HG03097 (cell line): Measurements from ENCODE around the gene TRAPPC3.
A peak's percentile ranks its signal among the peaks of the same experiment; 100 is the strongest.
"Not testable (repeated sequence)": the region's sequence is repeated elsewhere in the genome, so short reads cannot be mapped to it uniquely, and the experiment has no call there.

ENCODE experiments used
- ATAC-seq: cut with Tn5 transposase; IDR thresholded peaks from one replicate; pipeline ENCODE4 v1.9.1; 2021; ENCODE audit not compliant: unreplicated experiment, low FRiP score

Gene TRAPPC3

DNA sequence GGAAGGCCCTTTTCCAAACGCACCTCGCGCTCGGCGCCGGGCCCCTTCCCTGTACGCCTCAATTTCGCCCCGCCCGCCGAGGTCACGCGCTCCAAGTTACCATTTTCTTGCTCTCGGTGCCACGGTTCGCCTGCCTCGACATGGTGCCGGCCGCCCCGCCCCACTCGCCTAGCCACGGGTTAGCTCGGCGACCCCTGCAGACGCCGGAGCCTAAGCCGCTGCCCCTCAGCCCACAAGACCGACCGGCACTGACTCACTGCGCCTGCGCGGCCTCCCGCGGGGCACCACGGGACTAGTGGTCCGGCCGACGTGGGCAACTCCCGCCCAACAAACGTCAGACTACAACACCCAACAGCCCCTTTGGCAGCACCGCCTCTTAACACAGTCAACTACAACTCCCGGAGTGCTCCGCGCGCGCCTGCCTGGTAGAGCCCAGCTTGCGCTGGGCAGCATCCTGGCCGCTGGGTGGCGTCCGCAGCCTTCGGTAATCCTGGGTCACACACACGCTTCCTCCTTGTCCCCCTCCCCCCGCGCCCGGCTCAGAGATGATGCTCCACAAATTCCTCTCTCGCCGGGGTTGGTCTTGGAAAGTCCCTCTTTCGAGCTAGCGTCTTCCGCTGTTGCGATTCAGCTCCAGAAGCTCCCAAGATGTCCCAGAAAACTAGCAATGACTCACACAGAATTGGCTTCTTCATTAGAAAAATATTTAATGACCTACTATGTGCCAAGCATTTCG lies at the start of gene TRAPPC3:
TSS of gene TRAPPC3 (minus strand) at position 250 of the 736 bp plus-strand sequence. CDS start at position 142, 108 bp downstream.
- ATAC-seq, result peak; percentile 79

DNA sequence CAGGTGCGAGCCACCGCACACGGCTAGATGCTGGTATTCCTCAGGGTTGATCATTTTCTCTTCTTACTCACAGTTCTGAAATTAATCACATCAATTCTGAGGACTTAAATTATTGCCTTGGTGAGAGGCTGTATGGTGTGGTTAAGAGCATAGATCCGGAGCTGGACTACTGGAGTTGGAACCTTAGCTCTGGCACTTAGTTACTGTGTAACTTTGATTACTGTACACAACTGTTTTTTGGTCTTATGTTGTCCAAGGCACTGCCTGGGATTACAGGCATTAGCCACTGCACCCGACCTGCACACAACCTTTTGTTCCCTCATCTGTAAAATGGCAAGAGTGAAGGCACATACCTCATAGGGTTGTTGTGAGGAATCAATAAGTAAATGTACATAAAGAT lies 49.4 kb upstream of the TRAPPC3 start:
- no peak for ATAC-seq

DNA sequence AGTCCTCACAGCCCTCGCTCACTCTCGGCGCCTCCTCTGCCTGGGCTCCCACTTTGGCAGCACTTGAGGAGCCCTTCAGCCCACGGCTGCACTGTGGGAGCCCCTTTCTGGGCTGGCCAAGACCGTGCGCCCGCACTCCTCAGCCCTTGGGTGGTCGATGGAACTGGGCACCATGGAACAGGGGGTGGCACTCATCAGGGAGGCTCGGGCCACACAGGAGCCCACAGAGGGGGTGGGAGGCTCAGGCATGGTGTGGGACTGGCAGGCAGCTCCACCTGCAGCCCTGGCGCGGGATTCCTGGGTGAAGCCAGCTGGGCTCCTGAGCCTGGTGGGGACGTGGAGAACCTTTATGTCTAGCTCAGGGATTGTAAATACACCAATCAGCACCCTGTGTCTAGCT lies 47.5 kb upstream of the TRAPPC3 start:
- ATAC-seq, result not testable (repeated sequence)

DNA sequence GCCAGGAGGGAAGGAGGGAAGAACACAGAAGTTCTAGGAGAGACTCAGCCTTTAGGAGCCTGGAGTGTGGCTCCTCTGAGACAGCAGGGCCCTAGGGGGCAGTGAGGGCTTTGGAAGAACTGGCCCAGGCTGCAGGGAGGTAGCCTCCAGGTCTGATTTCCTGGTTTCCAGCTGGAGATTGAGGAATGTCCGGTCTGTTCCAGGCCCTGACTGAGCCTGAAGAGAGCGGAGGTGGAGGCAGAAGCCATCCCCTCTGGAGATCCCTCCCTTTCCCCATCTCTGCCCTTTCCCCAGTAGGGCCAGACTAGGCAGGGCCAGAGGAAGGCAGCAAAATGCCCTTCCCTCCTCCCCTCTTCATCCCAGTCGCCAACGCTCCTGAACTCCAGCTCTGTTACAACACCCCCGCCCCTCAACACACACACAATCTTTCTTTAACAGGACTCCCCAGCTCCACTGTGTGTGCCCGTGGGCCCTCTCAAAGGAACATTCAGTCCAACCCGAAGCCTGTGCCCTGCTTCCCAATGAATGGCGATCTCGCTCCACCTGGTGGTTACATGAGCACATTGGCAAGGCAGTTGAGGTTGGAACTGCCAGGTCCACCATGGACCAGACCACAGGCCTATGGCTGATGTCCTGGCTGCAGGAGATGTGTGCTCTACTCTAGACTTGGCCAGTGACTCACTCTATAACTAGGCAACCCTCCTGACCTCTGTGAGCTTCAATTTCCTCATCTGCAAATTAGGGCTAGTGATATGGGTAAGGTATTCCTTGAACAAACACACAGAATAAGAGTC lies 38.7 kb upstream of the TRAPPC3 start:
- ATAC-seq, result no peak

- ATAC-seq, result no peak
Observed at GRCh38 chr1:36183309-36183856, 34.1 kb upstream of the TRAPPC3 start.

DNA sequence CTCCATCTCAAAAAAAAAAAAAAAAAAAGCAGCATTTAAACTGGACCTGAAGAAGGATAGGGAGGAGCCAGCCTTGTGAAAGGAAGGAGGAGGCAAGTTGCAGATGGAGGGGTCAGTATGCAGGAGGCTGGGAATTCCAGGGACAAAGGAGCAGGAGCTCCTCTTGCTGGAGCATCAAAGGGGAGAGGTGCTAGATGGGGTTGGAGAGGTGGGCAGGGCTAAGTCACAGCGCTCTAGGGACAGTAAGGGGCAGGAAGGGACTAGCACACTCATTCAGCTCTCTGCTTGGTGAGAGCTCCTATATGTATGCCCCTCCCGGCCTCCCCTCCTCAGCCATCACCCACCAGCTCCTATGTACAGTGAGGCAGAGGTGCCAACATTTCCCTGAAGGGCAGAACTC lies 33.4 kb upstream of the TRAPPC3 start:
- ATAC-seq, result no peak

DNA sequence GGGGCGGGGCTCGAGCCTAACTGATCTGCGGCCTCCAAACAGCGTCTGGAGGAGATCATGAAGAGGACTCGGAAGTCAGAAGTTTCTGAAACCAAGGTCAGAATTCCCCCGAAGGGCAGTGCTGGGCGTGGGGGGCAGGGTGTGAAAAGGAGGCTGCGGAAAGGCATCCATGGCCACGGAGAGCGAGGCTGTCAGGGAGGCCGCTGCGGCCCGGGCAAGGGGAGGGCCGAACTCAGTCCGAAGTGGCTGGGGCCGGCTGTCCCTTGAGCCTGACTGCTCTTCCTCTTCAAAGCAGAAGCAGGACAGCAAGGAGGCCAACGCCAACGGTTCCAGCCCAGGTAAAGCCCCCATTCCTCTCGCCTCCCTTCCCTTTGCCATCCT lies 29.9 kb upstream of the TRAPPC3 start:
- ATAC-seq, result no peak

- ATAC-seq, result no peak
Observed at GRCh38 chr1:36178471-36179219, 29.4 kb upstream of the TRAPPC3 start.

GRCh38 chr1:36177589-36178431 lies 28.5 kb upstream of the TRAPPC3 start:
- ATAC-seq, result no peak

GRCh38 chr1:36176106-36176949 lies 27.0 kb upstream of the TRAPPC3 start:
- ATAC-seq, result no peak

DNA sequence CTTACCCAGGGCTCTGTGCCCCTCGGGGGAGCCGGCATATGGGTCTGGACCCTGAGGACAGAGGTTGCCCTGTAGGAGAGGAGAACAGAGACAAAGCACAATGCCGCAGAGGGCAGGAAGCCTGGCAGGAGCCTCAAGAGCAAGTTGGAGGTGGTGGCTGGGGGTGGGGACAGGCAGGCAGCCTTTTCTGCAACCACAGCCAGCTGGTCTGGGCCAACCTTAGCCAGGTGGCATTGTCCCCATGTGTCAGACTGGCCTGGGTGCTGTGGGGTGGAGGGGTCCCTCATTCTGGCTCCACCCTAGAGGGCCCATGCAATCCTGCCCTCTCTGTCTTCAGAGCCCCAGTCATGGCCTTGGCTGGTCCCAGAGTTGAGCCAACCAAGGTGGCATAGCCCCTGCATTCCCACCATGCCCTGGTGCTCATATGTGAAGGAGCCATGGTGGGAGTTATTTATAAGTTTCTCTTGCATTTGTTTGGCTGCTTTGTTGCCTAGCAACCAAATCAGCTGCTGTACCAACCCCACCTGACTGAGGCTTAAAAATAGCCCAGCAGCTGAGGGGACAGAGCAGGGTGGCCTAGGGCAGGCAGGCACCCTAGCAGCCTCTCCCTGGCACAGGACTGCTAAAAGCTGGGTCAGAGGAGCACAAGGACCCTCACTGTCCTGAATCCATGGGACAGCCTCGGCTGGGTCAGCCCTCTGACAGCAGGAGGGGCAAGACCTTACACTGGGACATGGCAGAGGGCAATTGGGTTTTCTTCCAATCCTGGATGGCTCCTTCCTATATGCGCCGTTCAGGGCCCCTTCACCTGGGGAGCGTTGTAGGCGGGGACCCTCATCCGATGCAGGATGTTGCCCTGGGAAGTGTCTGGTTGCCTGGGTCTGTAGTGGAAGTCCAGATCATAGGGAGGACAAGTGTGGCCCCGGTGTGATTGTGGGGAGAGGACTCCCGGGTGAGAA lies 26.1 kb upstream of the TRAPPC3 start:
- no peak for ATAC-seq

- ATAC-seq, result no peak
Observed at GRCh38 chr1:36174713-36175112, 25.4 kb upstream of the TRAPPC3 start.

DNA sequence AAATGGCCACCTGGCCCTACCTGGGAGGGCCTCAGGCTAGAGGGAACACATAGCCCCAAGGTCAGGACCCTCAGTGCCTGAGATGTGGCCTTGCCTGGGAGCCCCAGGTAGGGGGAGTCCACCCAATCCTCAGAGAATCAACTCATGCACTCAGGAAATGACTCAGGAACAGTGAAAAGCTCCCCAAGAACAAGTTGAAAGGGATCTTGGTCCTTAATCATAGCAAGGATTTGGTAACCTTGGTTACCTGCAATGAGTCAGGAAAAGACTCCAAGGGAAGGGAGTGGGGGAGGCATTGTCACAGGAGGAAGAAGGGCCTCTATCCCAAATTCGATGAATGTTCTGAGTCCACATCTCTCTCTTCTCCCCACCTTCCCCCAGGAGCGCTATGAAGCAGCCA lies 23.7 kb upstream of the TRAPPC3 start:
- no peak for ATAC-seq

DNA sequence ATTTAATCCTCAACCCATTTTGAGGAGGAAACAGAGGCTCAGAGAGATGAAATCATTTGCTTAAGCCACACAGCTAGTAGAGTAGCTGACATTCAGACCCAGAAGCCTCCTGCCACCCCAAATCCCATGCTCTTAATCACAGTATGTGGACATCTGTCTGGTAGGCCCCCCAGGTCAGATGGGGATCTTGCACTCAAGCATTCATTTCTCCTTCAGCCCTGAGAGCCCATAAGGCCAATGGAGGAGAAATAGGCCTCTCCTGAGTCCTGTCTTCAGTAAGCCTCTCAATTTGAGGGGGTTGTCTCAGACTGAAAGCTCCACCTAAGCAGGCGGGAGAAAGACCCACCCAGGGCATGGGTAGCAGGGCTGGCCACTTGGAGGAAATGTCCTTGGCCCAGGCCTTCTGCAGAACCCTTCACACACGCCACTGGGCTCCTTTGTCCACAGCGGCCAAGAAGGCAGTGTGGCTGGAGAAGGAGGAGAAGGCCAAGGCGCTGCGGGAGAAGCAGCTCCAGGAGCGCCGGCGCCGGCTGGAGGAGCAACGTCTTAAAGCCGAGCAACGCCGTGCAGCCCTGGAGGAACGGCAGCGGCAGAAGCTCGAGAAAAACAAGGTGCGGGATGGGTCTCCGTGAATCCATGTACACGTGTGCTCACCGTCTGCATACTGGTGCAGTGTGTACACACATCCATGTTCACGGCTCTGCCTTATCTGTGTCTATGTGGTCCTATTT lies 22.9 kb upstream of the TRAPPC3 start:
- no peak for ATAC-seq

DNA sequence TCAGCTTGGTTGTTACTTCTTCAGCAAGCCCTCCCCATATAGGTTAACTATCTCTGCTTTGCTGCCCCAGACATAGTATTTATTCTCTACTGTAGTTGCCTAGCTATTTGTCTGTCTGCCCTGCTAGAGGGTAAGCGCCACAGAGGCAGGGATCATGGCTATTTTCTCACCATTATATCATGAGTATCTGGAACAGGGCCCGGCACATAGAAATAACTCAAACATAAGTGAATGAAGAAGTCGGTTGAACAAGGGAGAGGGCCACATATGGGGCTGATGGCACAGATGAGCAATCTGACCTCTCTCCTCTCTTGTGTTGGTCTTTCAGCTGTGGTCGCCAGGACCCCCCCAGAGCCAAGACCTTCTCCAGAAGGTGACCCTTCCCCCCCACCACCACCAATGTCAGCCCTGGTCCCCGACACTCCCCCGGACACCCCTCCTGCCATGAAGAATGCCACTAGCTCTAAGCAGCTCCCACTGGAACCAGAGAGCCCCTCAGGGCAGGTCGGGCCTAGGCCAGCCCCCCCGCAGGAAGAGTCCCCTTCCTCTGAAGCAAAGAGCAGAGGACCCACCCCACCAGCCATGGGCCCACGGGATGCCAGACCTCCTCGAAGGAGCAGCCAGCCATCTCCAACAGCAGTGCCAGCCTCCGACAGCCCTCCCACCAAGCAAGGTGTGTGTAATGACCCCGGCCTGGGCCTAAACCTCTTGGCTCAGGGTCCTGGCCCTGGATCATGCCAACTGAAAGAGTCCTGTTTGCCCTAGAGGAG lies 21.5 kb upstream of the TRAPPC3 start:
- ATAC-seq, result no peak

GRCh38 chr1:36168514-36168913 lies 19.2 kb upstream of the TRAPPC3 start:
- ATAC-seq, result no peak
